ENCODE data around the gene ZNF507. TPM values are rescaled to one million over a fixed set of nuclear protein-coding genes. Genes with fewer than 3 reads are reported as not detected.

ZNF507 gene
- total RNA-seq, 1 experiment from 2014 or later: 31.1 TPM

DNA sequence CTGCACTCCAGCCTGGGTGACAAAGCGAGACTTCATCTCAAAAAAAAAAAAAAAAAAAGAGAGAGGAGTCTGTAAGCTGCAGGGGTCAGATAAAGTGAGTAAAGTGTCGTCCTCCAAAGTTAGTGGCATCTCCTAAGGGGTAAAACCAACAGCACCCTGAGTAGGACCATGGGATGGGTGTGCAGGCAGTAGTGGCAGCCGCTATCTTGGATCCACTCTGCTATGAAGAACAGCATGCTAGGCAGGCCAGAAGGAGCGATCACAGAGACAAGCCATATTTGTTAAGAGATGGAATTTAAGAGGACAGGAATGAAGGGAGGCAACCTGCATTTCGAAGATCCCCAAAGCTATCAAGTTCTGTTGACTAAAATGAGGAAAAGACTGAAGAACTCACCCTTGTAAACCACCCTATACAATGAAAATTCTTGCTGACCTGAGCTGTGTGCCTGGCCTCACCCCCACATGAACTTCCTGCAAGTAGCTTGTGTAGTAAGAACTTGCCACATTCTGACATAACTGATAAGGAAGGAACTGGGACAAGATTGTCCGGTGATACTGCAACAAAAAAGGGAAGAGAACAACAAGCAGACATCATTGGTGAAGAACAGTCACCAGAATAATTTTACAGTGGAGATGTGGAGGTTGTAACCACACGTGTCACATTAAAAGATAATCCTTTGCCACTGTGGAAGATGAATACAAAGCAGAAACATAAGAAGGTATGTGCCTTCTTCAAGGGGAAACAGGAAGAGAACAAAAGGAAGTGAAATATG, 76.4 kb downstream of the ZNF507 start:
- Histone ChIP-seq H2BK20ac (ENCODE audit: low read depth, low read length, poor library complexity, severe bottlenecking) (no peak overlapping the region), H3K9me3 (ENCODE audit: control insufficient read depth, low read depth, low read length) (no peaks in the 10 kb centered on the region), H2BK5ac (ENCODE audit: insufficient read length, low read length) (no peak overlapping the region), H2BK12ac (ENCODE audit: insufficient read length, low read depth, low read length) (no peak overlapping the region), H4K91ac (ENCODE audit: insufficient read length, low read depth, low read length) (no peak overlapping the region), H3K27ac (ENCODE audit: insufficient read length, low read depth, low read length) (no peak overlapping the region), H2AK5ac (ENCODE audit: insufficient read length, low read length) (no peak overlapping the region), H3K56ac (ENCODE audit: insufficient read length, low read depth, low read length) (no peak overlapping the region), H3K9ac (ENCODE audit: extremely low read depth, insufficient read length, low read length) (no peak overlapping the region), H3K27me3 (ENCODE audit: insufficient read depth, low read length) (no peaks in the 10 kb centered on the region), H3K4ac (ENCODE audit: low read depth, low read length) (no peak overlapping the region), H3T11ph (ENCODE audit: low read length) (no peak overlapping the region), H3K23me2 (ENCODE audit: insufficient read length, low read depth, low read length, poor library complexity, severe bottlenecking) (no peaks in the 10 kb centered on the region), H2BK15ac (ENCODE audit: low read depth, low read length) (no peak overlapping the region), H3K4me1 (ENCODE audit: insufficient read depth, low read length) (no peaks in the 10 kb centered on the region), H4K20me1 (ENCODE audit: control insufficient read depth, insufficient read depth, insufficient read length) (no peaks in the 10 kb centered on the region), H2BK120ac (ENCODE audit: low read depth, low read length, poor library complexity, severe bottlenecking) (no peak overlapping the region), H3K79me1 (ENCODE audit: insufficient read depth, low read depth, low read length, poor library complexity, severe bottlenecking) (no peaks in the 10 kb centered on the region), H3K18ac (ENCODE audit: insufficient read length, low read depth, low read length) (no peak overlapping the region), H3K14ac (ENCODE audit: insufficient read depth, low read length) (no peak overlapping the region), H3K23ac (ENCODE audit: insufficient read length, low read depth, low read length) (no peak overlapping the region), H3K79me2 (ENCODE audit: insufficient read depth, low read length) (no peaks in the 10 kb centered on the region), H4K8ac (replicated peaks; ENCODE audit: insufficient read length, low read depth, low read length) (no peak overlapping the region), H2AFZ (ENCODE audit: low read length) (no peak overlapping the region), H3K4me2 (ENCODE audit: insufficient read depth, insufficient read length, low read length) (no peak overlapping the region), H4K5ac (ENCODE audit: insufficient read length, low read depth, low read length) (no peak overlapping the region)
- H3K4me1 Mint-ChIP-seq: peaks cover 3% of the 10 kb centered on the region in 2 experiments
- no peaks in the 10 kb centered on the region for H3K27me3 Mint-ChIP-seq (ENCODE audit: low read depth)
- peak overlapping the region in 1 of 3 experiments; percentile 13; a peak in 1 of 7 replicates for H3K27ac Mint-ChIP-seq
- H3K4me3 Mint-ChIP-seq: no peak overlapping the region
- no peaks in the 10 kb centered on the region for H3K9me3 Mint-ChIP-seq
- WGBS (ENCODE audit: extremely low coverage, insufficient read length, low lambda C conversion rate): no CpG with 5 or more reads among the region's 7 CpGs
- TF ChIP-seq, protein P1, sequence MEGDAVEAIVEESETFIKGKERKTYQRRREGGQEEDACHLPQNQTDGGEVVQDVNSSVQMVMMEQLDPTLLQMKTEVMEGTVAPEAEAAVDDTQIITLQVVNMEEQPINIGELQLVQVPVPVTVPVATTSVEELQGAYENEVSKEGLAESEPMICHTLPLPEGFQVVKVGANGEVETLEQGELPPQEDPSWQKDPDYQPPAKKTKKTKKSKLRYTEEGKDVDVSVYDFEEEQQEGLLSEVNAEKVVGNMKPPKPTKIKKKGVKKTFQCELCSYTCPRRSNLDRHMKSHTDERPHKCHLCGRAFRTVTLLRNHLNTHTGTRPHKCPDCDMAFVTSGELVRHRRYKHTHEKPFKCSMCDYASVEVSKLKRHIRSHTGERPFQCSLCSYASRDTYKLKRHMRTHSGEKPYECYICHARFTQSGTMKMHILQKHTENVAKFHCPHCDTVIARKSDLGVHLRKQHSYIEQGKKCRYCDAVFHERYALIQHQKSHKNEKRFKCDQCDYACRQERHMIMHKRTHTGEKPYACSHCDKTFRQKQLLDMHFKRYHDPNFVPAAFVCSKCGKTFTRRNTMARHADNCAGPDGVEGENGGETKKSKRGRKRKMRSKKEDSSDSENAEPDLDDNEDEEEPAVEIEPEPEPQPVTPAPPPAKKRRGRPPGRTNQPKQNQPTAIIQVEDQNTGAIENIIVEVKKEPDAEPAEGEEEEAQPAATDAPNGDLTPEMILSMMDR (conservative IDR thresholded peaks at IDR 0.05): no peak
- no peak for DNase-seq
- H3K36me3 Mint-ChIP-seq (ENCODE audit: insufficient read depth in 1 of 3, low read depth in 3 of 3): peaks cover 18 to 33% (median 30%) of the 10 kb centered on the region in 3 experiments

Data from H9 (cell line).